ENCODE data around the gene ZNF227.
"Not testable (repeated sequence)": the region's sequence is repeated elsewhere in the genome, so short reads cannot be mapped to it uniquely, and the experiment has no call there.

Gene ZNF227

GRCh38 chr19:44212250-44212865, at the start of gene ZNF227:
Gene ZNF227, plus strand, starts transcription at chr19:44212532. Its CDS starts 5,261 bp downstream, at chr19:44217793.
- H3K36me3 ChIP-seq (ENCODE audit: insufficient read depth, low read length) = peaks cover 6% of the 10 kb centered on the region; the same call in 1 of the 2 replicates
- no peaks in the 10 kb centered on the region for H3K4me1 ChIP-seq (ENCODE audit: insufficient read depth, low read length)
- H3K9ac ChIP-seq (ENCODE audit: low read depth, low read length) = peak within 1 kb of the TSS; percentile 82
- no peaks in the 10 kb centered on the region for H3K9me3 ChIP-seq (ENCODE audit: control insufficient read depth, insufficient read depth, low read length)

DNA sequence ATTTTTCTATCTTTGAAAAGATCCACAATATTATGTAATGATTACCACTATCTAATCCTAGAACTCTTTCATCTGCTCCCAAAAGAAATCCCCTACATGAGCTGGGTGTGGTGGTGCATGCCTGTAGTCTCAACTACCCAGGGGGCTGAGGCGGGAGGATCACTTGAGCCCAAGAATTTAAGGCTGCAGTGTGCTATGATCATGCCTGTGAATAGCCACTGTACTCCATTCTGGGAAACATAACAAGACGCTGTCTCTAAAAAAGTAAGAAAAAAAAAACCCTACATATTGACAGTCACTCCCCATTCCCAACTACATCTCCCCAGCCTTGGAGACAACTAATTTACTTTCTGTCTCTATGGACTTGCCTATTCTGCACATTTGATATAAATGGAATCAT, 48.5 kb upstream of the ZNF227 start:
- peaks cover 5% of the 10 kb centered on the region; the same call in 1 of the 2 replicates for H3K36me3 ChIP-seq (ENCODE audit: insufficient read depth, low read length)
- no peaks in the 10 kb centered on the region; the same call in 1 of the 2 replicates for H3K4me1 ChIP-seq (ENCODE audit: insufficient read depth, low read length)
- no peaks in the 10 kb centered on the region for H3K9me3 ChIP-seq (ENCODE audit: control insufficient read depth, insufficient read depth, low read length)
- no peak overlapping the region for H3K9ac ChIP-seq (ENCODE audit: low read depth, low read length)

- H3K9me3 ChIP-seq (ENCODE audit: control insufficient read depth, insufficient read depth, low read length) = no peaks in the 10 kb centered on the region
- peaks cover 5% of the 10 kb centered on the region; the same call in 1 of the 2 replicates for H3K36me3 ChIP-seq (ENCODE audit: insufficient read depth, low read length)
- H3K9ac ChIP-seq (ENCODE audit: low read depth, low read length) = peak overlapping the region; percentile 96
- no peaks in the 10 kb centered on the region; the same call in 1 of the 2 replicates for H3K4me1 ChIP-seq (ENCODE audit: insufficient read depth, low read length)
These were observed 48.0 kb upstream of the ZNF227 start for GRCh38 chr19:44164327-44164672.

DNA sequence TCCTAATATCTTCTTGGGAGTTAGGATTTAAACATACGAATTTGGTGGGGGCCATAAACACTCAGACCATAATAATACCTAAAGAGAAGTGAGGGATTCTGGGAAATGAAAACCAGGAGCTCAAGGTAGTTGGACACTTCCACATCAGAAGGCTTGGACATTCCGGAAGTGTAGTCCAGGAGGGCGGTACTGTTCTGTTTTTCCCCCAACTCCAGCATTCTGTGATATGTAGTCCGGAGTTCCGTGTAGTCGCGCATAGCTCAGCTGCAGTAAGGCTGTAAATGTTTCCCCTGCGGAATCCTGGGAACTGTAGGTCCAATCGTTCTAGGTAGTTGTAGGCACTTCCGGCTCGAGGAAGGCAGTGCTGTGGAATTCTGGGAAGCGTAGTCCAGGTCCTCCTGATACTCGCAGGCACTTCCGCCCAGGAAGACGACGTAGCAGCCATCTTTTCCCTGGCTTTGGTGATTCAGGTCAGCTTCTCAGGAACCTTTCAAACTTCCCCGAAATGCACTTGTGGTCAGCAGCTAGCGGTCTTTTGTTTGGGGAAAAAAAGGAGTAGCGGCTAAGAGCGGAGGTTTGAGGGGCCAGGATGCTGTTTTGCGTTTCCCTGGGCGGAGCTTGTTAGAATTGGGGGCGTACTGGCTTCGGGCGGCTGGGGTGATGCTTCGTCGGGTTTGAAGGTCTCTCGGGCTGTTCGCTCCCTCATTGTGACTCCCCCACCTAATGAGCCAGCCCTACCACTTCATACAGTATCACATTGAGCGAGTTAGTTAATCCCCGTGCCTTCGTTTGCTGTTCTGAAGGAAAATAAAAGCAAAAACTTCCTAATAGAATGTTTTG, 47.4 kb upstream of the ZNF227 start, which contains the start of gene ZNF226:
Gene ZNF226 (plus strand): TSS at position 428 of the 840 bp plus-strand sequence. CDS start 4,981 bp downstream, outside the sequence.
- Histone ChIP-seq H3K36me3 (ENCODE audit: insufficient read depth, low read length) (peaks cover 10% of the 10 kb centered on the region), H3K9ac (ENCODE audit: low read depth, low read length) (peak within 1 kb of the TSS; percentile 96), H3K9me3 (ENCODE audit: control insufficient read depth, insufficient read depth, low read length) (no peaks in the 10 kb centered on the region), H3K4me1 (ENCODE audit: insufficient read depth, low read length) (no peaks in the 10 kb centered on the region; the same call in 1 of the 2 replicates)

DNA sequence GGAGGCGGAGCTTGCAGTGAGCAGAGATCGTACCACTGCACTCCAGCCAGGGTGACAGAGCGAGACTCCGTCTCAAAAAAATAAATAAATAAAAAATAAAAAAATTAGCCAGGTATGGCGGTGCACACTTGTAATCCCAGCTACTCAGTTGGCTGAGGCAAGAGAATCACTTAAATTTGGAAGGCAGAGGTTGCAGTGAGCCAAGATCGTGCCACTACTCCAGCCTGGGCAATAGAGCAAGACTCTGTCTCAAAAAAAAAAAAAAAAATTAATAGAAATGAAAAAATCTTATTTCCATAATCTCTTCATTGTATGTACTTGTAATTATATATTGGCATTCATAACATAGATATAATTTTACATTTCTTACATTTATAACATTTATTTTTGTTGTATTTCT, 41.7 kb upstream of the ZNF227 start:
- not testable (repeated sequence) for H3K4me1 ChIP-seq (ENCODE audit: insufficient read depth, low read length); H3K9me3 ChIP-seq (ENCODE audit: control insufficient read depth, insufficient read depth, low read length); H3K9ac ChIP-seq (ENCODE audit: low read depth, low read length)
- peaks cover 45% of the 10 kb centered on the region for H3K36me3 ChIP-seq (ENCODE audit: insufficient read depth, low read length)

GRCh38 chr19:44176590-44176989, 35.7 kb upstream of the ZNF227 start:
- peaks cover 23% of the 10 kb centered on the region for H3K9me3 ChIP-seq (ENCODE audit: control insufficient read depth, insufficient read depth, low read length)
- peaks cover 47% of the 10 kb centered on the region for H3K36me3 ChIP-seq (ENCODE audit: insufficient read depth, low read length)
- no peak overlapping the region for H3K9ac ChIP-seq (ENCODE audit: low read depth, low read length)
- no peaks in the 10 kb centered on the region for H3K4me1 ChIP-seq (ENCODE audit: insufficient read depth, low read length)

DNA sequence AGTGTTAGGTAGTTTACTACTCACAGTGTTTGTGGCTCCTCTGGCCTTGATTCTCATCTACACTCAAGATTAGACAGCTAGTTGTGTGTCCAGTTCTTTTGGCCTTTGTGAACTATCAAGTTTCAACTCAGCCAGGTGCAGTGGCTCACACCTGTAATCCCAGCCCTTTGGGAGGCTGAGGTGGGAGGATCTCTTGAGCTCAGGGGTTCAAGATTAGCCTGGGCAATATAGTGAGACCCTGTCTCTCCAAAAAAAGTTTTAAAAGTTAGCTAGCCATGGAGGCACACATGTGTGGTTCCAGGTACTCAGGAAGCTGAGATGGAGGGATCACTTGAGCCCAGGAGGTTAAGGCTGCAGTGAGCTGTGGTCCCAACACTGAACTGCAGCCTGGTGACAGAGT, 31.4 kb upstream of the ZNF227 start:
- H3K36me3 ChIP-seq (ENCODE audit: insufficient read depth, low read length) = peaks cover 12% of the 10 kb centered on the region; the same call in 1 of the 2 replicates
- H3K4me1 ChIP-seq (ENCODE audit: insufficient read depth, low read length) = no peaks in the 10 kb centered on the region
- H3K9me3 ChIP-seq (ENCODE audit: control insufficient read depth, insufficient read depth, low read length) = peaks cover 11% of the 10 kb centered on the region; the same call in 1 of the 2 replicates
- no peak overlapping the region for H3K9ac ChIP-seq (ENCODE audit: low read depth, low read length)

DNA sequence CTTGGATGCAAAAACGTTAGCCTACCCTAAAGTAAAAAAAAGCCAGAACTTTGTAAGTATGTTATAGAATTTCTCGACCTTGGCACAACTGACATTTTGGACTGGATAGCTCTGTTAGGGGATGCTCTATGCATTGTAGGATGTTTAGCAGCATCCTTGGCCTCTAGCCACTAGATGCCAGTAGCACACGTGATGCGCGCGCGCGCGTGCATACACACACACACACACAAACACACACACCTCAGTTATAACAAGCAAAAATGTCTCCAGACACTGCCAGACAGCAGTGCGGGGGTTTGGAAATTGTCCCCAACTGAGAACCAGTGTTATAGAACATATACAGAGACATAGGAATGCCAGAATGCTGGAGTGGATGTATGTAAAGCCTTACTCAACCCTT, 30.2 kb upstream of the ZNF227 start:
- Histone ChIP-seq H3K9ac (ENCODE audit: low read depth, low read length) (no peak overlapping the region), H3K4me1 (ENCODE audit: insufficient read depth, low read length) (no peaks in the 10 kb centered on the region), H3K36me3 (ENCODE audit: insufficient read depth, low read length) (peaks cover 2% of the 10 kb centered on the region; the same call in 1 of the 2 replicates), H3K9me3 (ENCODE audit: control insufficient read depth, insufficient read depth, low read length) (0 out of 2 replicates have a peak, but pooled peaks cover under 1% of the 10 kb centered on the region)

DNA sequence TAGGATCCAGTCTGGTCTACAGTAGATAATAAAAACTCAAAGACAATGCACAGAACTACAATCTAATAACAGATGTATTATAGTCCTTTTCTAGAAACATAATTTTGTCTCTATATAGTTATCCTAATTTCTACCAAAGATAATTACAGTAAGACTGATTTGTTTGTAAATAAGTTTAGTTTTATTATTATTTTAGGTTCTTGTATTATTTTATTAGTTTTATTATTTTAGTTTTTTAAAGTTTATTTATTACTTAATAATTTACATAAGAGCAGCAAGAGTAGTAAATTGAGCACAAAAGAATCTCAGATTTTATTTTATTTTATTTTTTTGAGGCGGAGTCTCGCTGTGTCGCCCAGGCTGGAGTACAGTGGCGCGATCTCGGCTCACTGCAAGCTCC, 22.3 kb upstream of the ZNF227 start:
- H3K36me3 ChIP-seq (ENCODE audit: insufficient read depth, low read length) = no peaks in the 10 kb centered on the region
- H3K9ac ChIP-seq (ENCODE audit: low read depth, low read length) = no peak overlapping the region
- H3K4me1 ChIP-seq (ENCODE audit: insufficient read depth, low read length) = no peaks in the 10 kb centered on the region
- H3K9me3 ChIP-seq (ENCODE audit: control insufficient read depth, insufficient read depth, low read length) = no peaks in the 10 kb centered on the region

DNA sequence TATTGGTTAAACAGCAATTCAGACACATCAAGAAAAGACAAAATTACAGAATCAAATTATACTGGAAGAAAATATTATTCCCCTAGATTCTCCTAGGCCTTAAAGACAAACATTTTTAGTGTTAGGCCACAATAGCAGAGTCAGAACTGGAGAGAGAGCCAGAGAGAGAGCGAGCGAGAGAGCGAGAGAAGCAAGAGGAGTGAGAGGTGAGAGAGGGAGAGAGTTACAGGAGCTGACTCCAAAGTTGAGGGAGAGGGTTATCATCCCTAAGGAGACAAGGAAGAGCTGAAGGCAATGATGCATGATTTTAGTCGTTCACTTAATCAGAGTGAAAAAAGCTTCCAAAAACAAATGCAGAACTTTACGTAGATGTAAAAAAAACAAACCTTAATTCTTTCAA, 20.2 kb upstream of the ZNF227 start:
- no peaks in the 10 kb centered on the region for H3K36me3 ChIP-seq (ENCODE audit: insufficient read depth, low read length)
- no peak overlapping the region for H3K9ac ChIP-seq (ENCODE audit: low read depth, low read length)
- no peaks in the 10 kb centered on the region for H3K4me1 ChIP-seq (ENCODE audit: insufficient read depth, low read length)
- H3K9me3 ChIP-seq (ENCODE audit: control insufficient read depth, insufficient read depth, low read length) = no peaks in the 10 kb centered on the region

DNA sequence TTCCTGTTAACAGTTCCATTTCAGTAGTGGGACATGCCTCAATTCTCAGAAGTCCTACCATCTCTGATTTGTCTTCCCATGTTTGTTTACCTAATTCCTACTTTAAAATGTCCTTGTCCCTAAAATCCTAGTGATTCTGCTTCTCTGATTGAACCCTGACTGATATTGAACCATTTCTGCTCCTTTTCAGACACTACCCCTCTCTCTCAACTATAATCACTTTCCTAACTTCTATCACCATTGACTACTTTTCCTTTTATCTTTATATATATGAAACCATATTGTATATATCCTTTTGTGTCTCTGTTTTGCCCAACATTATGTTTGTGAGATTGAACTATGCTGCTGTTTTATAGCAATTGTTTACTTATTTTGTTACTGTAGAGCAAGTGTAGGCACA, 15.6 kb upstream of the ZNF227 start:
- H3K9ac ChIP-seq (ENCODE audit: low read depth, low read length) = no peak overlapping the region
- H3K9me3 ChIP-seq (ENCODE audit: control insufficient read depth, insufficient read depth, low read length) = no peaks in the 10 kb centered on the region
- H3K36me3 ChIP-seq (ENCODE audit: insufficient read depth, low read length) = no peaks in the 10 kb centered on the region
- H3K4me1 ChIP-seq (ENCODE audit: insufficient read depth, low read length) = no peaks in the 10 kb centered on the region

- Histone ChIP-seq H3K4me1 (ENCODE audit: insufficient read depth, low read length) (no peaks in the 10 kb centered on the region), H3K9ac (ENCODE audit: low read depth, low read length) (no peak overlapping the region), H3K9me3 (ENCODE audit: control insufficient read depth, insufficient read depth, low read length) (no peaks in the 10 kb centered on the region), H3K36me3 (ENCODE audit: insufficient read depth, low read length) (no peaks in the 10 kb centered on the region)
These were observed 9.9 kb upstream of the ZNF227 start for GRCh38 chr19:44202470-44202869.

DNA sequence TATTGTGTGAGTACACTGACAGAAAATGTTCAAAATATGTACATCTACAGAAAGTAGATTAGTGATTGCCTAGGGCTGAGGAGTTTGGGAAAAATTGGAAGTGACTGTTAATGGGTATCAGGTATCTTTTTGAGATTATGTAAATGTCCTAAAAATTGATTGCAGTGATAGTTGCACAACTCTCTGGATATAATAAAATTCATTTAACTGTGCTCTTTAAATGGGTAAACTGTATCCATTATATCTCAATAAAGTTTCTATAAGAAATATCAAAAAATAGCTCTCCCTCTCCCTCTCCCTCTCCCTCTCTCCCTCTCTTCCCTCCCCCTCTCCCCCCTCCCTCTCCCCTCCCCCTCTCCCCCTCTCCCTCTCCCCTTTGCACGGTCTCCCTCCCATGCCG, 9.4 kb upstream of the ZNF227 start:
- Histone ChIP-seq H3K36me3 (ENCODE audit: insufficient read depth, low read length) (no peaks in the 10 kb centered on the region), H3K9me3 (ENCODE audit: control insufficient read depth, insufficient read depth, low read length) (no peaks in the 10 kb centered on the region), H3K9ac (ENCODE audit: low read depth, low read length) (no peak overlapping the region), H3K4me1 (ENCODE audit: insufficient read depth, low read length) (no peaks in the 10 kb centered on the region)

DNA sequence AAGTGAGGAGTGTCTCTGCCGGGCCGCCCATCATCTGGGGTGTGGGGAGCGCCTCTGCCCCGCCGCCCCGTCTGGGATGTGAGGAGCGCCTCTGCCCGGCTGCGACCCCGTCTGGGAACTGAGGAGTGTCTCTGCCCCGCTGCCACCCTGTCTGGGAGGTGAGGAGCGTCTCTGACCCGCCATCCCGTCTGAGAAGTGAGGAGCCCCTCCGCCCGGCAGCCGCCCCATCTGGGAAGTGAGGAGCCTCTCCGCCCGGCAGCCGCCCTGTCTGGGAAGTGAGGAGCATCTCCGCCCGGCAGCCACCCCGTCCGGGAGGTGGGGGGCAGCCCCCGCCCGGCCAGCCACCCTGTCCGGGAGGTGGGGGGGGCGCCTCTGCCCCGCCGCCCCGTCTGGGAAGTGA, 8.5 kb upstream of the ZNF227 start:
- not testable (repeated sequence) for H3K9me3 ChIP-seq (ENCODE audit: control insufficient read depth, insufficient read depth, low read length); H3K9ac ChIP-seq (ENCODE audit: low read depth, low read length); H3K36me3 ChIP-seq (ENCODE audit: insufficient read depth, low read length); H3K4me1 ChIP-seq (ENCODE audit: insufficient read depth, low read length)

GRCh38 chr19:44204772-44205171, 7.6 kb upstream of the ZNF227 start:
- Histone ChIP-seq H3K4me1 (ENCODE audit: insufficient read depth, low read length) (no peaks in the 10 kb centered on the region), H3K9me3 (ENCODE audit: control insufficient read depth, insufficient read depth, low read length) (no peaks in the 10 kb centered on the region), H3K36me3 (ENCODE audit: insufficient read depth, low read length) (no peaks in the 10 kb centered on the region), H3K9ac (ENCODE audit: low read depth, low read length) (no peak overlapping the region)

All from ES-I3 (cell line).